Femur (tissue), 1 donor: Measurements from ENCODE around the gene RFX6.
"Not testable (repeated sequence)": the region's sequence is repeated elsewhere in the genome, so short reads cannot be mapped to it uniquely, and the experiment has no call there.

Experiments
- DNase-seq: peaks from one replicate; pipeline ENCODE4 v3.0.0-alpha.2; 2017

RFX6 gene, protein sequence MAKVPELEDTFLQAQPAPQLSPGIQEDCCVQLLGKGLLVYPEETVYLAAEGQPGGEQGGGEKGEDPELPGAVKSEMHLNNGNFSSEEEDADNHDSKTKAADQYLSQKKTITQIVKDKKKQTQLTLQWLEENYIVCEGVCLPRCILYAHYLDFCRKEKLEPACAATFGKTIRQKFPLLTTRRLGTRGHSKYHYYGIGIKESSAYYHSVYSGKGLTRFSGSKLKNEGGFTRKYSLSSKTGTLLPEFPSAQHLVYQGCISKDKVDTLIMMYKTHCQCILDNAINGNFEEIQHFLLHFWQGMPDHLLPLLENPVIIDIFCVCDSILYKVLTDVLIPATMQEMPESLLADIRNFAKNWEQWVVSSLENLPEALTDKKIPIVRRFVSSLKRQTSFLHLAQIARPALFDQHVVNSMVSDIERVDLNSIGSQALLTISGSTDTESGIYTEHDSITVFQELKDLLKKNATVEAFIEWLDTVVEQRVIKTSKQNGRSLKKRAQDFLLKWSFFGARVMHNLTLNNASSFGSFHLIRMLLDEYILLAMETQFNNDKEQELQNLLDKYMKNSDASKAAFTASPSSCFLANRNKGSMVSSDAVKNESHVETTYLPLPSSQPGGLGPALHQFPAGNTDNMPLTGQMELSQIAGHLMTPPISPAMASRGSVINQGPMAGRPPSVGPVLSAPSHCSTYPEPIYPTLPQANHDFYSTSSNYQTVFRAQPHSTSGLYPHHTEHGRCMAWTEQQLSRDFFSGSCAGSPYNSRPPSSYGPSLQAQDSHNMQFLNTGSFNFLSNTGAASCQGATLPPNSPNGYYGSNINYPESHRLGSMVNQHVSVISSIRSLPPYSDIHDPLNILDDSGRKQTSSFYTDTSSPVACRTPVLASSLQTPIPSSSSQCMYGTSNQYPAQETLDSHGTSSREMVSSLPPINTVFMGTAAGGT

DNA sequence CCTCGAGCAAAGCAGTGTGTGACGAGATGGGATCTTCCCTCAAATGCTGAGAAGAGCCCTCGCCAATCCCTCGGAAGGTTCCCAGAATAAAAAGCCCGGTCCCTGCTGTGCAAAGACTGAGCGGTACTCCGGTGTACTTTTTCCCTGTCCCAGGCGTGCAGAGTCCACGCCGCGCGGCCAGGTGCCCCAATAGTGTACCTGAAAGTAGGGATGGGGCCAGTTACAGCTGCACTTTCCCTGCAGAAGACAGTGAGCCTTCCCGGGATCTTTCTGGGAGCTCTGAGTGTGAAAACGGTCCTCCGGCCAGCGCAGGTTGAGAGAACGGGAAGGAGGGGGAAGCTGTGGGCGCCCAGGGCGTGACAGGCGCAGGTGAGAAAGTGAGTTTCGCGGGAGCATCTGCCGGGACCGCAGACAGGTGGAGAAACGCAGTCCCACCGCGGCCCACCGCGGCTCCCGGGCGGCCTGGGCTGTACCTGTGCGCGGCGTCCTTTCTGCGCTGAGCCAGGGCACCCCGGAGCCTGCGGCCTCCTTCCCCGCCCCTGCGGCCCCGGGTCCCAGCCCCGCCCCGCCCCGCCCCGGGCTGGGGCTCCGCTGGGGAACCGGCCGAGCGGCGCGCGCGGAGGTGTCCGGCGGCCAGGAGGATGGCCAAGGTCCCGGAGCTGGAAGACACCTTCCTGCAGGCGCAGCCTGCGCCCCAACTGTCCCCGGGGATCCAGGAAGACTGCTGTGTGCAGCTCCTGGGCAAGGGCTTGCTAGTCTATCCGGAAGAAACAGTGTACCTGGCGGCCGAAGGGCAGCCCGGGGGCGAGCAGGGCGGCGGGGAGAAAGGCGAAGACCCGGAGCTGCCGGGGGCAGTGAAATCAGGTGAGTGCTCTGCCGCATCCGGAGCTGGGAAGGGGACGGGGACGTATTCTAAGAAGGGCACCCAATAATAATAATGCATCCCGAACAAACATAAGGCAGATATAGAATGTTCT, at the start of gene RFX6:
TSS of gene RFX6 (plus strand) at position 608 of the 977 bp plus-strand sequence. CDS start at position 642, 34 bp downstream.
- DNase-seq: no peak

DNA sequence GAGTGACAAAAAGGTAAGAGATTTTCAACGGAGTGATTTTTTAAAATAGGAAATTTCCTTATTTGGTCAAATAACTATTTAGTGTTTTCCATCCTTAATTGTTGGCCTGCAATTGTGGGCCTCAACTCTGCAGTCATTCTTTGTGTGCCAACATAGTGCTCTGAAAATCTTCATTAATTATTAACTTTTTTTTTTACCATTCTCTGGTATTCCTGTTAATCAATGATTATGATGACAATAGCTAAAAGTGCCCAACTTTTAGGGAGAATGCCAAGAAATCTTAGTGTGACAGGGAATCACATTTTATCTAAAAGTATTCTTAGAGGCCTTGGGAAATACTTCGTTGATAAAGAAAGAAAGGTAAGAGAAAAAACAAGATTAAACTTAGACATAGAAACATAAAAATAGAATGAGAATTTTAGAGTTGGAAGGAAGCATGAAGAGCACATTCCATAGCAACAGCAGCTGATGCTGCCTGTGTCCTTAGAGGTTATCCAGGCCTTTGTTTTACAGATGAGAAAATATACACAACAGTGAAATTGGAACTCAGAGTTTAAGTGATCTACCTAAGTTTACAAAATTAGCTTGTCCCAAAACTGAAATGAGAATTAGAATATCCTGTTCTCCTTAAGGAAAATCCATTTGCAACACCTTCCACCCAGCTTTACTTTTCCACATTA, 49.3 kb upstream of the RFX6 start:
- DNase-seq: no peak

DNA sequence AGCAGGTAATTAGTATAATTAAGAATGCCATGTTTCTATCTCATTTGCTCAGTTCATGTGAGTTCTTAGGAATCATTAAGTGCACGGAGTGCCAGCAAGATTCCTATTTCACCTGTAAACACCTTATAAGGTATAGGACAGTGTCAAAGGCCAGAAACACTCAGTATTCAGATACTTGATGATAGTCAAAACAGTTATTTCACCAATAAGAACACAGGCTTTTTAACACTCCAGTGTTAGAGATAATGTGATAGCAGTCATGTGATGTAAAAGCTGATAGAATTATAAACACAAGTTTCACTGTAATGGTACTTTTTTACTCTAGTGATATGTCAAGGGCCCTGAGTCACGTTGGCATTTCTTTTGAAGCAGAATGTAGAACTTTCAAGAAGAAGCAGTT, 48.1 kb upstream of the RFX6 start, which contains the start of gene GPRC6A:
TSS of gene GPRC6A (minus strand) at position 101 of the 400 bp plus-strand sequence. CDS start at position 31, 70 bp downstream.
- no peak for DNase-seq

DNA sequence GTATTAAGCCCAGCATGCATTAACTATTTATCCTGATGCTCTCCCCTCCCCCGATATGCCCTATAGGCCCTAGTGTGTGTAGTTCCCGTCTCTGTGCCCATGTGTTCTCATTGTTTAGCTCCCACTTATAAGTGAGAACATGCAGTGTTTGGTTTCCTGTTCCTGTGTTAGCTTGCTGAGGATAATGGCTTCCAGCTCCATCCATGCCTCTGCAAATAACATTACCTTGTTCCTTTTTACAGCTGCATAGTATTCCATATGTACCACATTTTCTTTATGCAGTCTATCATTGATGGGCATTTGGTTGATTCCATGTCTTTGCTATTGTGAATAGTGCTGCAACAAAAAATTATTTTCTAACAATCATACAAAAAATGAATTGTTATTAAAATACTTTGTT, 42.5 kb upstream of the RFX6 start:
- not testable (repeated sequence) for DNase-seq

DNA sequence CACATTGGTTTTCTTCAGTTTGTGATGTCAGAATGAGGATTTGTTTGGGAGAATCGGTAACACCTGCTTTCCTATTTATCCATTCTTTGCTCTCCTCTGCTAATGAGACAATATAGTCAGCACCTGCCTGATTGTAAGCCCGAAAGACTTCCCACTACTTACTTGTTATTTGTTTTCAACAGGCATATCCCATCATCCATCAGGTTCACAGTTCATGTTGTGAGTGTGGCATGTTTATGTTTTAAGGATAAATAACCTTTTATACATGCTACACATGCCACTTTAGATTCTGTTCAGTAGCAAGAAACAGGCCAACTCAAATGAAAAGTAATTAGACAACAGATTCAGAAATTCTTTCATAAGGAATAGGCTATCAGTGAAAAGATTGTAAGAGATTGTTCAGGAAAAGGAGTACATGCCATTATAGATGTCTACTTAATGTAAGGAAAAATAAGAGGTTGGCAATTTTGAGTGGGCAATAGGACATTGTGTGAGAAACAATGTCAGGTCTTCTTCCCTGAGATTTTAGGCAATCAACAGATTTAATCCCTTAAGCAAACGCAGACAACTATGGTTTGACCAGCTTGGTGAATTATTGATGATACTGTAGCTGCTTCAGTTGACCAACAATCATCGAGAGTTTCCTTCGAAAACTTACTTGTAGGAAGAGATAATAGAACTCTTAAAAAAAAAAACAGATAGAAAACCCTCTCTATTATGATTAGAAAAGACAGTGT, 40.3 kb upstream of the RFX6 start:
- no peak for DNase-seq

DNA sequence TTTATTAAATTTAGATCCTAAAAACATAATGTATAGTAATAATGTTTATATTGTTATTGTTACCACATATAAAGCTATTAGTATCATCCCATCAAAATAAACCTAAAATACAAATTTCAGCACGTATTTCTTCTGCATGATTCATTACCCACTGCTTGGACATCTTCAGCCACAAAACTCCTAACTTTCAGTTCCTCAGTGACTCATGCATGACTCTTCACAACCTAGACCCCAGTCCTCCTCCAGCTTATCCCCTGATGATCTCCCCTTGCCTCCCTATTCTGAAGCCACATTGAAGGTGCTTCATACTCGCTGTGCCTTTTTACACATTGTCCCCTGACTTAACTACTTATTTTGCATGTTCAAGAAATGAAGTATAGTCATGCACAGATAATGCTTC, 37.0 kb upstream of the RFX6 start:
- DNase-seq: no peak

DNA sequence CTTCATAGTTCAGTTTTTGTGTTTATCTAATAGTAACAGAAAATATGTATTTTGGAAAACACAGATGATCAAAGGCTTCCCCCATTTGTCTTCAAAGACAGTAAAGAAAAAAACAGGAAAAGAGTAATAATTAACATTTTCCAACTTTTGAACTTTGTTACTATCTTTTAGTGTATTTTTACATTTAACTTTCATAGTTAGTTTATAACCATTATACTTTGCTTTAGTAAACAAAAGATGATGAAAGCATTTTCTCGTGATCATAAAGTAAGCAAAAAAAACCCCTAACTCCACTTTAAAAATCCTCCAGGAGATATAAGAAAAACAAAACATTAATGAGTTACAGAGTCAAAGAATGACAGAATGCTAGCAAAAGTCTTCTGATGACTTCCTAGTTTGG, 34.6 kb upstream of the RFX6 start:
- DNase-seq: no peak

DNA sequence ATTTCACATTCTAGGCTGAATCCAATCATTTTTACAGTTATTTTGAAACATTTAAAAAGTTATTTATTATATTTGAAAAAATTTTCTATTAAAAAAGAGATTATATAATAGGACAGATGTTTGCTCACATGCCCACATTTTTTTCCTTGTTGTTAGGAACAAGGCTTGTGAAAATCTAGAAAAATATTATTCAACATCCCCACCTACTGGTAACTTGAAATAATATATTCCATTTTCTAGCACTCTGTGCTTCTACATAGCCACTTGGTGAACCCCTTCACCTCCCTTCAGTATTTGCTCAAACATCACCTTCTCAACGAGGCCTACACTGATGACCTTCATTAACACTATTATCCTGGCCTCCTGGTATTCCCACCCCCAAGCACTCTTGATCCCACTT, 29.8 kb upstream of the RFX6 start:
- no peak for DNase-seq

DNA sequence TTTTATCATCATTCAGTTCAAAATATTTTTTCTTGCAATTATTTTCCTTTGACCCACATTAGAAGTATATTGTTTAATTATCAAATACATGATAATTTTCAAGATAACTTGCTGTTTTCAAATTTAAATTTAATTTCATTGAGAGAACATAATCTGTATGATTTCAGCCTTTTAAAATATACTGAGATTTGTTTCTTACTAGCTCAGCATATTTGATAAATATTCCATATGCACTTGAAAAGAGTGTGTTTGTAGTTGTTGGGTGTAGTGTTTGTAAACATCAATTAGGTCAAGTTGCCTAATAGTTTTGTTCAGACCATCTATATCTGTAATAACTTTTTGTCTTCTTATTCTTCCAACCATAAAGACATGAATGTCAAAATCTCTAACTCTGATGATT, 19.0 kb upstream of the RFX6 start:
- DNase-seq: no peak

DNA sequence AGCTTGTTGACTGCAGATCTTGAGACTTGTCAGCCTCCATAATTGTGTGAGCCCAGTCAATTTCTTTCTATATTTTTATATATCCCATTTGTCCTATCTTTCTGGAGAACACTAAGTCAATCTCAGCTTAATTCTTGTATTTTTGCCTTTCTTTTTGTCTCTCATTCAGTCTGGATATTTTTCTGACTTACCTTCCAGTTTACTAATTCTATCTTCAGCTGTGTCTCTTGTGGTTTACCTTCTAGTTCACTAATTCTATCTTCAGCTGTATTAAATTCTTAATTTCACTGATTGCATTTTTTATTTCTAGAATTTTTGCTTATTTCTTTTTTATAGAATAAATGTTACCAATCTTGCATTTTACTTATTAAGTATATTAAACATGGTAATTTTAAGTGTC, 17.8 kb upstream of the RFX6 start:
- no peak for DNase-seq

DNA sequence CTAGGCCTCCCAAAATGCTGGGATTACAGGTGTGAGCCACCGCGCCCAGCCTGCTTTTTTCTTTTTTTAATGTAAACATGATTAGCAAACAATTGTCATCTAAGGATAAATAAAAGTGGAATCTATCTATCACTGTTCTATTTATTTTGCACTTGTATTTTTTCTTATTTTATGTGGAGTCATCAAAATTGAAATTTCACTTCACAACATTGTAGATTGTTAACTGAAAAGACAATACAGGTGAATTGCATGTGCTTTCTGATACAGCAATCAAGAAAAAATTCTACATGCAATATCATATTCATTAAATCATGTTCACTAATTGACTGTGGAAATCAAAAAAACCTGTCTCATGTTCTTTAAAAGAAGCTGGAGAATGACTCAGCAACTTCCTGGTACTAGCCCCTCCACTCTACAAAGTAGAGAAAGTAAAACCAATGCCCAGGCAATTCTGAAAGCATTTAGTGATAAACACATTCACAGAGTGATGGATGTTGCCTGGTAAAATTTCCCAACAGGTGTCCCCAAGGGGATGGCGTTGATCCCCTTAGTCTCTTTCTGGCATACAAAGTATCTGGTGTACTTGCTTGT, 10.7 kb upstream of the RFX6 start:
- no peak for DNase-seq

DNA sequence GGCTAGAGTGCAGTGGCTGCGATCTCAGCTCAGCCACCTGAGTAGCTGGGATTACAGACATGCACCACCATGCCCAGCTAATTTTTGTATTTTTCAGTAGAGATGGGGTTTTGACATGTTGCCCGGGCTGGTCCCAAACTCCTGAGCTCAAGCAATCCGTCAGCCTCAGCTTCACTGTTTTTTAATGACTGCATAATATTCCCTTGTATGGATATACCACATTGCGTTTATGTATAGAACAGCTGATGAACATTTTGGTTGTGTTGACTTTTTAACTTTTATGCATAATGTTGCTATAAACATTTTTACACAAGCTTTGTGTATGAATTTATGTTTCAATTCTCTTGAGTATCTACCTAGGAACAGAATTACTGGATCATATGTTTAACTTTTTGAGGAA, 4.3 kb upstream of the RFX6 start:
- no peak for DNase-seq

DNA sequence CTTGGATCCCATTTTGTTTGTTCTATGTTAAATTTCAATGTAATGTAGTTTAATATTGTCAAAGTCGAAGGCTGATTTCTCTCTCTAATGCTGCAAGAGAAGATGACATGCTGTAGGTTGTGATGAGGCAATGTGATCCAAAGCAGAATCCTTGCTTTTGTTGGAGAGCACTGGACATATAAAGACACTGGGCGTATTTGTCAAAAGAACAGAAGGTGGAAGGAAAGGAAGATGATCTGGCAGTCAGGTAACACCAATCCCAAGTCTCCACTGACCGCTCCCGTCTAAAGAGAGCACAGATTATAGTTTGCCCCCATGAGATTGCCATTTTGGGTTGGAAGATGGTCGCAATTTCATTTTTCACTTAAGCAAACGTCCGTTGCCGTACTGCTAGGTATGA, 935 bp upstream of the RFX6 start:
- DNase-seq: no peak

DNA sequence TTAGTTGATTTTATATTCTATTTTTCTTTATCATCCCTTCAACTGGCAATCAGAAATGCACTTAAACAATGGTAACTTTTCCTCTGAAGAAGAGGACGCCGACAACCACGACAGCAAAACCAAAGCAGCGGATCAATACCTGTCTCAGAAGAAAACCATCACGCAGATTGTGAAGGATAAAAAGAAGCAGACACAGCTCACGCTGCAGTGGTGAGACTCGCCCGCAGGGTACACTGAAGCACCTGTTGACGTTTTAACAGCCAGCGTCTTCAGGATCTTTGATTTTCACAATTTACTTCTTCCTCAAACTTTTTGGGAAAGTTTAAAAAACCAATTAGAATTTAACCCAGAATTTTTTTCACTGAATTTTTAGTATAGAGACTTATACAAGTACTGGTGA, 701 bp downstream of the RFX6 start:
- DNase-seq: no peak

DNA sequence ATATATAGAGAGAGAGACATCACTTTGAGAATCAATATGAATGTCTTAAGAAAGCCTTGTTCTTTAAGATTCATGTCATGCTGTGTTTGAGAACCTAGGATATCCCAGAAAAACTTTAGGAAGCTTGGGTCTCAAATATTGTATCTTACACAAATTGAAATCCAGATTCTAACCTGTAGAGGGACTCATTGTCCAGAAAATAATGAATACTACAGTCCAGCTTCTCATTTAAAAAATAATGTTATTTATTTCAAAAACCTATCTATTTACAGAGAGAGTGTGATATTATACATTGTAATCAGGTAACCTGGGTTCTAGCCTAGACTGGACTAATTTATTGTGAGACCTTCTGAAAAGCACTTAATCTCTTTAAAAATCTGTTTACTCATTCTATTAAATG, 4.2 kb downstream of the RFX6 start:
- DNase-seq: no peak

DNA sequence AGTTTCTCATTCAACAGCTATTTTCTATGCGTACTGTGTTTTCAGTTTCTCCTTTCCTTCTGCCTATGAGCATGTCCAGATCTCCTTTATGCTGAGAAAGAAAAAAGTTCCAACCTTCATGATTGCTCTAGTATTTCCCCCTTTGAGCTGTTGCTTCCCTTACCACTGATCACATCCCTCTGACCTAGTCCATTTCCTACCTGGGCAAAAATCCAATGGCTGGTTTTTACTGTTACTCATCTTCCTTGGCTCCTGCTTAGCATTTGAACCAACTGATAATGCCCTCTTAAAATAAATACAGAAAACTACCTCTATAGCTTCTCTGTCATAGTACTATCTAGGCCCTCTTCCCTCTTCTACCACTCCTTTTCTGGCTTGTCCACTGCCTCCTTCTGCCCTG, 6.0 kb downstream of the RFX6 start:
- DNase-seq: no peak

DNA sequence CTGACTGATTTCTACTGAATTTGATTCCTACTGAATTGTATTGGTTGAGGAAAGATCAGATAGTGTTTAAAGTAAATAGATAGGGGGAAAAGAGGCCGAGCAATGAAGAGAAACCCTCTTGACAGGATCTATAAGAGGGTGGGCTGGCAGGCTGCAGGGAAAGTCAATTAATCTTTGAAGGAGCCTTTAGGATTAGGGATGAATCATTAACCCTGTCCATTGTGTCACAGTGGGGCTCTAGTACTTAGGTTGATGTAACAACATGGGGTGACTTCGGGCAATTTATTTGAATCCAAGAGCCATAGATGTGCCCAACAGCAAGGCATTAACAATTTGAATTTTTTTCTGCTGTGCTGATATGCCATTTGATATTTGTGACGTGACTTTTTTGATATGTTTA, 7.5 kb downstream of the RFX6 start:
- DNase-seq: no peak

DNA sequence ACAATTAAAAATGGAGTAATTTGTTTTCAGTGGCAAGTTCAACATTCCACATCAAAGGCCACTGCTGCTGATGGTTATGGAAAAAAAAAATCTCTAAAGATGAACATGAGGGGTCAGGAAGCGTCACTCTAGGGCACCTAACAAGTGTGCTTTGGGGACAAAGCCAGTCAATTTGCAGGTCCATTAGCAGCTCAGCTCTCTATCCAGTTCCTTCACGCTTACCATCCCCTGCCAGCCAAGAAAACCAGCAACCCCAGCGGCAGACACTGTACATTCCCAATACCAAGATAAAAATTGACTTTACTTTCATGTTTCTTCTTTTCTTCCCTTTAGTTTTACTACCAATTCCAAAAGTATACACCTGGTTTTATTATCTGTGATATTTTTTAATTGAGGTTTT, 10.1 kb downstream of the RFX6 start:
- DNase-seq: no peak

DNA sequence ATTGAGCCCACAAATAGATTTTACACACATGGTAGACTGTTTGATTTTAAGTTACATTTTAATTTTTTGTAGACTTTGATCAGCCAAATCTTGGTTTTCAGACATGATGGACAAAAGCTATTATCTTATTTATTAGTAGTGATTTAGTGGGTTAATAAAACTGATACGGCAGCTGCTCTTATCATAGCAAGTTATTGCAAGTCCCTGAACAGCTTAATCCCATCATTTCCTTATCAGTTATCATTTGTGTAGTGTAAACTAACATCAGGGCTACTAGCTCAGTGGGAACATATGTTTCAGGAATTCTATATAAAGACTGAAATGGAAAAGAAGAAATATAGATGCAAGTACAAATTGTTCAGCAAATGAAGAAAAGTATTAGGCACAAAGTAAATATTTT, 10.9 kb downstream of the RFX6 start:
- DNase-seq: no peak

DNA sequence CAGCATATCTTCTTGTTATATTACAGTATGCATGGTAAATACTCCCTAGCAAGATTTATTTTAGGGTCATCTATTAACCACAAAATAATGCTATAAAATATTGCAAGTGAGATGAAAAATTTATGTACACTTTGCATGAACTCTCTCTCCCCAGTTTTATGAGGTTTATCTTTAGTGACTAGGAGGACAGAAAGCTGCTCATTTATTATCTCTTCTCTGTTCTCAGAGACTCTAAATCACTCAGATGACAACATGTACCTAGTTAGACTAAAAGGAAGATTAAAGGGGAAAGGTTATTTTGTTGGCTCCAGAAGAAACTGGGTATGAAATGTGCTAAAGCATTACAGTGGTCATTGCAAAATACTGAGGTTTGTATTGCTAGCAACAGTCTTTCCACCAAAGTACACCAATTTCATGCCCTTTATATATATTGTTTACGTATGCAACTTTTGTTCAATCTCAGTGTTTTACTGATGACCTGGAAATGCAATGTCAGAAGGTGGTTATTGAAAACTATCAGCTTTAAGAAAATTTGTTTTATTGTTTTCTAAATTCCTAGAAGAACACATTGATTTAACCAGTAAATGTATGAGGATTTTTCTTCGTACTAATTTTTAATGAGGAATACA, 11.8 kb downstream of the RFX6 start:
- DNase-seq: no peak
